SK-N-MC (cell line): ENCODE data around the gene CLCN3.

Source experiments
- DNase-seq: peaks from one replicate; pipeline ENCODE4 v3.0.0-alpha.2; 2011; ENCODE audit warnings: low read depth, low spot score
- H3K27ac ChIP-seq: fragments of 200-600 bp; sonication (generic); 2 replicates; pipeline ENCODE4 v1.5.1; 2016; ENCODE audit warnings: mixed run types
- H3K36me3 ChIP-seq: fragments of 200-600 bp; sonication (generic); 2 replicates; pipeline ENCODE4 v1.6.1; 2017; ENCODE audit warnings: antibody characterized with exemption, low read length, mixed read lengths; ENCODE audit not compliant: insufficient read depth
- H3K4me3 ChIP-seq: fragments of 200-600 bp; sonication (generic); 2 replicates; pipeline ENCODE4 v1.5.1; 2016
- H3K9ac ChIP-seq: fragments of 200-600 bp; sonication (generic); 2 replicates; pipeline ENCODE4 v1.8.0; 2017; ENCODE audit warnings: mixed run types, mixed read lengths; ENCODE audit not compliant: insufficient read length
- H3K9me3 ChIP-seq: fragments of 200-600 bp; sonication (generic); 2 replicates; pipeline ENCODE4 v1.6.1; 2017; ENCODE audit warnings: low read depth, mild to moderate bottlenecking, antibody characterized with exemption, low read length, moderate library complexity, mixed read lengths
- EZH2 ChIP-seq: fragments of 200-600 bp; sonication (generic); IDR thresholded peaks from one replicate; pipeline ENCODE4 v1.6.1; 2017; ENCODE audit warnings: antibody characterized with exemption
- FOXP2 ChIP-seq: optimal IDR thresholded peaks from 2 replicates; pipeline ENCODE3; 2011; ENCODE audit warnings: mild to moderate bottlenecking, moderate library complexity; ENCODE audit not compliant: insufficient read depth; ENCODE audit errors: extremely low read length, control extremely low read depth
- POLR2AphosphoS5 ChIP-seq: IDR thresholded peaks from 2 replicates; pipeline ENCODE4 v1.6.1; 2012; ENCODE audit warnings: mild to moderate bottlenecking, low read depth, low read length, borderline replicate concordance

The CLCN3 gene

DNA sequence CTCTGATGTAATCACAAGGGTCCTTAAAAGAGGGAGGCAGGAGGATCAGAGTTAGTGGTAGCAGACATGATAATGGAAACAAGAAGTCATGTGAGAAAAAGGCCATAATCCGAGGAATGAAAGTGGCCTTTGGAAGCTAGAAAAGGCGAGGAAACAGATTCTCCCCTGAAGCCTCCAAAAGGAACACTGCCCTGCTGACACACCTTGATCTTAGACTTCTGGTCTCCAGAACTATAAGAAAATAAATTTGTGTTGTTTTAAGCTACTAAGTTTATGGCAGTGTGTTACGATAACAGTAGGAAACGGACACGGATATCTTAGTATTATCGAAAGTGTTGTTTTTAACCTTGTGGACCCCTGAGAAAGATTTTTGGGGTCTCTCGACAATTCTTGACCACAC, 24.4 kb downstream of the CLCN3 start:
- peaks cover 8% of the 10 kb centered on the region; the same call in 1 of the 2 replicates for H3K36me3 ChIP-seq
- no peak for DNase-seq
- H3K4me3 ChIP-seq, result no peak overlapping the region
- no peak overlapping the region for H3K9ac ChIP-seq
- no peak for TF ChIP-seq FOXP2
- no peak for TF ChIP-seq POLR2AphosphoS5
- no peak overlapping the region for H3K27ac ChIP-seq
- H3K9me3 ChIP-seq, result no peaks in the 10 kb centered on the region

GRCh38 chr4:169645627-169646026, 25.2 kb downstream of the CLCN3 start:
- Histone ChIP-seq H3K27ac (no peak overlapping the region), H3K9me3 (no peaks in the 10 kb centered on the region), H3K36me3 (peaks cover 8% of the 10 kb centered on the region; the same call in 1 of the 2 replicates), H3K9ac (no peak overlapping the region), H3K4me3 (no peak overlapping the region)
- TF ChIP-seq EZH2 (no peak), POLR2AphosphoS5 (no peak), FOXP2 (no peak)
- DNase-seq, result no peak

- H3K4me3 ChIP-seq, result no peak overlapping the region
- peaks cover 6% of the 10 kb centered on the region; the same call in 1 of the 2 replicates for H3K36me3 ChIP-seq
- no peaks in the 10 kb centered on the region for H3K9me3 ChIP-seq
- H3K9ac ChIP-seq, result no peak overlapping the region
- no peak for DNase-seq
- no peak for TF ChIP-seq FOXP2
- TF ChIP-seq EZH2, result no peak
- TF ChIP-seq POLR2AphosphoS5, result no peak
- peak overlapping the region; percentile 60; the same call in 1 of the 2 replicates for H3K27ac ChIP-seq
Observed at GRCh38 chr4:169649545-169650226, 29.3 kb downstream of the CLCN3 start.

DNA sequence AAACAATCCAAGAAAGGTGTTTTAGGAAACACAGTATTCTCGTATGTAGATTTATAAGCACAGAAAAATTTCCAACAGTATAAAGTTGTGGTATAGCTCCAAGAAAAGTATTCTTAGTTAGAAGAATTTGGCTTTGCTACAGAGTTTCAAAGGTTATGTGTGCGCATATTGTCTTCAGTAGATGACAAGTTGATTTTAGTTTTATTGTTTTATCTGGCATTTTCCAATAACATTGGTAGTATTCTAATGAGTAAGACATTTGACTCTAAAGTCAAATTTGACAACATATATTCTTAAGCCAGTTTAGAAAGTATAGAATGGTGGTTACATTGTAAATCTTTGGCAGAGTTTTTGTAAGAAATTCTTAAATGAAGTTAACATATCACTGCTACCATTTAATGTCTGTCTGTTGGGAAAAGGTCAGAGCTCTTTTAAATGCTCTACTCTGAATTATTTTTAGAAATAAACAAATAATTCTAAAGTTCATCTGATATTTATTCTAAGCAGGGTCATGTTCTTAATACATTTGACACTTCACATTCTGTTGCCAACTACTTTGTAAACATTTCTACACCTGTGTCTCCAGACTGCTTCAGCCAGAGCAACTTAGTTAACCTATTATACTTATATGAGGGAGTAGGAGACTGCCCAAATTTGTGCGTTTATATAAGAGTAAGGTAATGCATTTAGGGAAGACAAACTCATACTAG, 30.0 kb downstream of the CLCN3 start:
- DNase-seq, result no peak
- Histone ChIP-seq H3K4me3 (no peak overlapping the region), H3K36me3 (peaks cover 3% of the 10 kb centered on the region; the same call in 1 of the 2 replicates), H3K9me3 (no peaks in the 10 kb centered on the region), H3K9ac (no peak overlapping the region), H3K27ac (peak overlapping the region; percentile 60; the same call in 1 of the 2 replicates)
- TF ChIP-seq EZH2 (no peak), POLR2AphosphoS5 (no peak), FOXP2 (no peak)

DNA sequence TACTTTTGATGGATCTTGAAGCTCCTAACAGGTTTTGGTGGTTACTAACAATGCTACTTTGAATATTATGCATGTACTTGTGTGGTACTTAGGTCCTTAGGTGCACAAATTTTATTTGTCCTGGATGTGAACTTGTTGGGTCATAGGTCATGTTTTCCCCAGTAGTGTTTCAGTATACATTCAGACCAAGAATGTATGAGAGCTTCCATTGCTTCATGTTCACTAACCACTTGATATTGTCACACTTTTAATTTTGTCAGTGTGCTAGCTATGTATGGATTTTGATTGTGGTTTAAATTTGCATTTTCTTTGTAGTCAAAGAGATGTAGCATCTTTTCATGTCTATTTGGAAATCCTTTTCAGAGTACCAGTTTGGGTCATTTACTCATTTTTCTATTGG, 32.2 kb downstream of the CLCN3 start:
- H3K36me3 ChIP-seq, result peaks cover 13% of the 10 kb centered on the region
- no peak overlapping the region for H3K4me3 ChIP-seq
- no peak overlapping the region for H3K27ac ChIP-seq
- H3K9me3 ChIP-seq, result no peaks in the 10 kb centered on the region
- H3K9ac ChIP-seq, result no peak overlapping the region
- no peak for DNase-seq
- TF ChIP-seq EZH2 (no peak), FOXP2 (no peak), POLR2AphosphoS5 (no peak)

DNA sequence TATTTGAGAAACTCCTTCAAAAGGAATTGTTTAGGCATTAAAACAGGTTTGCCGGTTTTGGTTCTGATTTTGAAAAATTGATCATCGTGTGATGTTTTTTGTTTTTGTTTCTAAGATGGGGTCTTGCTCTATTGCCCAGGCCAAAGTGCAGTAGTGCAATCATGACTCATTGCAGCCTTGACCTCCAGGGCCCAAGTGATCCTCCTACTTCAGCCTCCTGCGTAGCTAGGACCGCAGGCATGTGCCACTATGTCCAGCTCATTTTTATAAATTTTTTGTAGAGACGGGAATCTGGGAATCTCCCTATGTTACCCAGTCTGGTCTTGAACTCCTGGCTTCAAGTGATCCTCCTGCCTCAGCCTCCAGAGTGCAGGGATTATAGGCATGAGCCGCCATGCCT, 35.0 kb downstream of the CLCN3 start:
- TF ChIP-seq POLR2AphosphoS5 (no peak), FOXP2 (no peak), EZH2 (no peak)

DNA sequence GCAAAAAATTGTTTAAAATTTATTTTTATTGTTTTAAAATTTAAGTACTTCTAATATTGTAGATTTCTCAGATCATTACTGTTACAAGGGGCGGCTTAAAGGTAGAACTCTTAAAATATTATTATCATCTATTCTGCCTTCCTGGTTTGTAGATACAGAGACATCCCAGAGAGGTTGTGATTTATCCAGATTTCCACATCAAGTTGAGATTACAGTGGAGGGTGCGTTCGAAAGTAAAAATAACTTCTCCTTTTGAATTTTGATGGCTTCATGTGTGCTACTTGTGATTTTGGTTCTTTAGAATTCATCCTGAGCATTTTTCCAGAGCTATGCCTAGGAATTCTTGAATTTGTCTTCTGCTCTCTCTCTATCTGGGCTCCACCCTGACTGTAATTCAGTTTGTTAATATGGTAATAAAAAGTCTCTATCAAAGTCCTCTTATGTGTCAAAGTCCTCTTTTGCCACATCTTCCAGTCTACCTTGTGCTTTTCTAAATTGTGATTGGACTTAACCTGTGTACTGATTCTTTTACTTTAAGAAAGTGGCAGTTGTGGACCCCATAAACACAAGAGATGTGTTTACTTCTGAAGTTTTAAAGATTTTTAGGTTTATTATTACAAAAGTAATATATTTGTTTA, 37.2 kb downstream of the CLCN3 start:
- H3K36me3 ChIP-seq, result peaks cover 10% of the 10 kb centered on the region
- H3K9me3 ChIP-seq, result no peaks in the 10 kb centered on the region
- H3K9ac ChIP-seq, result peak overlapping the region; percentile 62
- DNase-seq, result no peak
- no peak for TF ChIP-seq POLR2AphosphoS5
- no peak for TF ChIP-seq EZH2
- no peak for TF ChIP-seq FOXP2
- H3K27ac ChIP-seq, result peak overlapping the region; percentile 75
- H3K4me3 ChIP-seq, result peak overlapping the region; percentile 39; the same call in 1 of the 2 replicates

More for the DNA sequence above, 35.0 kb downstream of the CLCN3 start:
- DNase-seq, result no peak
- peaks cover 13% of the 10 kb centered on the region for H3K36me3 ChIP-seq
- H3K9me3 ChIP-seq, result no peaks in the 10 kb centered on the region
- H3K4me3 ChIP-seq, result no peak overlapping the region
- no peak overlapping the region for H3K9ac ChIP-seq
- peak overlapping the region; percentile 89 for H3K27ac ChIP-seq

DNA sequence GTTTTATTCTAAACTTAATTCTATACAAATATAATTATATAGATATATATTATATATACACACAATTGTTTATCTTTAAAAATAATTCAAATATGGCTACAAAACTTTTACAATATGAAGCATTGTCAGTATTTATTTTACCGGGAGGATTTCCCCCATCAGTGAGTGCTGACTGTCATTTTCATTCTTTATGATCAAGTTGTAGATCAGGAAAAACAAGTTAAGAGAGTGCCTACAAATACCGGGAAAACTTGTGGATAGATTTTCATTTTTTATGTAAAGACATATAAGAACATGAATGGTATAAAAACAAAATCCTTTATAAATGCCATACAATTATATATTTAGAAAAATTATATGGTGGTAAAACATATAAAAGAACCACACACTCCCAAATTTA, 37.8 kb downstream of the CLCN3 start:
- Histone ChIP-seq H3K9ac (peak overlapping the region; percentile 85), H3K27ac (peak overlapping the region; percentile 98), H3K36me3 (peaks cover 10% of the 10 kb centered on the region), H3K4me3 (peak overlapping the region; percentile 96; the same call in 1 of the 2 replicates), H3K9me3 (no peaks in the 10 kb centered on the region)
- TF ChIP-seq POLR2AphosphoS5, result no peak
- no peak for TF ChIP-seq FOXP2
- no peak for TF ChIP-seq EZH2
- no peak for DNase-seq
